H9 (cell line): ENCODE data around the gene MAPT. TPM values are rescaled to one million over a fixed set of nuclear protein-coding genes. Genes with fewer than 3 reads are reported as not detected.

Experiments
- DNase-seq: peaks from one replicate; pipeline ENCODE4 v3.0.0-alpha.2; 2017
- H2AFZ ChIP-seq: one replicate; pipeline ENCODE4 v1.6.1; 2013; ENCODE audit warnings: mild to moderate bottlenecking, low read length, control low read depth, moderate library complexity
- H2AK5ac ChIP-seq: 2 replicates; pipeline ENCODE4 v1.6.1; 2013; ENCODE audit warnings: low read length, control low read depth, mixed read lengths; ENCODE audit not compliant: insufficient read length
- H2BK120ac ChIP-seq: one replicate; pipeline ENCODE4 v1.6.1; 2013; ENCODE audit warnings: low read depth, mild to moderate bottlenecking, low read length, control low read depth, inconsistent platforms; ENCODE audit not compliant: poor library complexity, severe bottlenecking
- H2BK12ac ChIP-seq: 2 replicates; pipeline ENCODE4 v1.6.1; 2013; ENCODE audit warnings: low read length, control low read depth, mixed read lengths, low read depth; ENCODE audit not compliant: insufficient read length
- H2BK15ac ChIP-seq: 2 replicates; pipeline ENCODE4 v1.6.1; 2013; ENCODE audit warnings: low read depth, low read length, control low read depth
- H2BK20ac ChIP-seq: one replicate; pipeline ENCODE4 v1.6.1; 2013; ENCODE audit warnings: low read depth, mild to moderate bottlenecking, low read length, control low read depth, inconsistent platforms; ENCODE audit not compliant: poor library complexity, severe bottlenecking
- H2BK5ac ChIP-seq: 2 replicates; pipeline ENCODE4 v1.6.1; 2013; ENCODE audit warnings: low read length, control low read depth, mixed read lengths; ENCODE audit not compliant: insufficient read length
- H3K14ac ChIP-seq: 2 replicates; pipeline ENCODE4 v1.6.1; 2013; ENCODE audit warnings: low read length, control low read depth; ENCODE audit not compliant: insufficient read depth
- H3K18ac ChIP-seq: 2 replicates; pipeline ENCODE4 v1.6.1; 2013; ENCODE audit warnings: low read depth, mild to moderate bottlenecking, mixed read lengths, low read length, control low read depth; ENCODE audit not compliant: insufficient read length
- H3K23ac ChIP-seq: 2 replicates; pipeline ENCODE4 v1.6.1; 2013; ENCODE audit warnings: low read length, control low read depth, mixed read lengths, low read depth; ENCODE audit not compliant: insufficient read length
- H3K23me2 ChIP-seq: 2 replicates; pipeline ENCODE4 v1.6.1; 2013; ENCODE audit warnings: low read depth, mild to moderate bottlenecking, mixed read lengths, low read length, control low read depth; ENCODE audit not compliant: insufficient read length, poor library complexity, severe bottlenecking
- H3K27ac ChIP-seq: 2 replicates; pipeline ENCODE4 v1.5.1; 2013; ENCODE audit warnings: low read length, control low read depth, mixed read lengths, low read depth; ENCODE audit not compliant: insufficient read length
- H3K27me3 ChIP-seq: 2 replicates; pipeline ENCODE4 v1.6.1; 2013; ENCODE audit warnings: low read length, control low read depth, inconsistent platforms; ENCODE audit not compliant: insufficient read depth
- H3K4ac ChIP-seq: 2 replicates; pipeline ENCODE4 v1.6.1; 2013; ENCODE audit warnings: low read depth, mild to moderate bottlenecking, control low read depth, inconsistent platforms, low read length, moderate library complexity
- H3K4me1 ChIP-seq: 2 replicates; pipeline ENCODE4 v1.6.1; 2013; ENCODE audit warnings: low read length, control low read depth, inconsistent platforms; ENCODE audit not compliant: insufficient read depth
- H3K4me2 ChIP-seq: 2 replicates; pipeline ENCODE4 v1.6.1; 2013; ENCODE audit warnings: low read length, control low read depth, mixed read lengths; ENCODE audit not compliant: insufficient read length, insufficient read depth
- H3K56ac ChIP-seq: 2 replicates; pipeline ENCODE4 v1.6.1; 2013; ENCODE audit warnings: low read depth, mild to moderate bottlenecking, mixed read lengths, low read length, control low read depth; ENCODE audit not compliant: insufficient read length
- H3K79me1 ChIP-seq: 2 replicates; pipeline ENCODE4 v1.6.1; 2013; ENCODE audit warnings: low read depth, mild to moderate bottlenecking, moderate library complexity, low read length, control low read depth, inconsistent platforms; ENCODE audit not compliant: insufficient read depth, poor library complexity, severe bottlenecking
- H3K79me2 ChIP-seq: 2 replicates; pipeline ENCODE4 v1.6.1; 2013; ENCODE audit warnings: low read length, control low read depth, inconsistent platforms; ENCODE audit not compliant: insufficient read depth
- H3K9ac ChIP-seq: 2 replicates; pipeline ENCODE4 v1.6.1; 2013; ENCODE audit warnings: low read length, control low read depth, mixed read lengths; ENCODE audit not compliant: insufficient read length; ENCODE audit errors: extremely low read depth
- H3K9me3 ChIP-seq: one replicate; pipeline ENCODE4 v1.6.1; 2013; ENCODE audit warnings: low read depth, low read length, inconsistent platforms; ENCODE audit not compliant: control insufficient read depth
- H3T11ph ChIP-seq: one replicate; pipeline ENCODE4 v1.6.1; 2013; ENCODE audit warnings: mild to moderate bottlenecking, low read length, control low read depth, inconsistent platforms
- H4K20me1 ChIP-seq: one replicate; pipeline ENCODE4 v1.6.1; 2013; ENCODE audit not compliant: control insufficient read depth, insufficient read length, insufficient read depth
- H4K5ac ChIP-seq: 2 replicates; pipeline ENCODE4 v1.6.1; 2013; ENCODE audit warnings: low read depth, mild to moderate bottlenecking, mixed read lengths, low read length, control low read depth; ENCODE audit not compliant: insufficient read length
- H4K8ac ChIP-seq: replicated peaks from 2 replicates; pipeline ENCODE4 v1.6.1; 2013; ENCODE audit warnings: low read length, control low read depth, mixed read lengths, low read depth; ENCODE audit not compliant: insufficient read length
- H4K91ac ChIP-seq: 2 replicates; pipeline ENCODE4 v1.6.1; 2013; ENCODE audit warnings: low read depth, mild to moderate bottlenecking, moderate library complexity, mixed read lengths, low read length, control low read depth; ENCODE audit not compliant: insufficient read length
- H3K27ac Mint-ChIP-seq, 3 experiments: 2 replicates in 2 of 3; 3 replicates in 1 of 3; pipeline ENCODE4 v1.8.0; 2020 to 2021; ENCODE audit warnings: mixed read lengths in 3 of 3, mild to moderate bottlenecking in 1 of 3, moderate library complexity in 1 of 3
- H3K27me3 Mint-ChIP-seq: 2 replicates; pipeline ENCODE4 v1.8.0; 2021; ENCODE audit warnings: low read depth, mild to moderate bottlenecking, moderate library complexity, mixed read lengths
- H3K36me3 Mint-ChIP-seq, 3 experiments: 2 replicates in 2 of 3; 3 replicates in 1 of 3; pipeline ENCODE4 v1.8.0; 2020 to 2021; ENCODE audit warnings: low read depth in 3 of 3, mixed read lengths in 3 of 3; ENCODE audit not compliant: insufficient read depth in 1 of 3
- H3K4me1 Mint-ChIP-seq, 2 experiments: 2 replicates each; pipeline ENCODE4 v1.8.0; 2020; ENCODE audit warnings: mixed read lengths in 2 of 2
- H3K4me3 Mint-ChIP-seq, 2 experiments: 2 replicates in 1 of 2; 3 replicates in 1 of 2; pipeline ENCODE4 v1.8.0; 2020 to 2021; ENCODE audit warnings: mild to moderate bottlenecking in 2 of 2, mixed read lengths in 2 of 2, moderate library complexity in 1 of 2
- H3K9me3 Mint-ChIP-seq, 2 experiments: 2 replicates in 1 of 2; 3 replicates in 1 of 2; pipeline ENCODE4 v1.8.0; 2020; ENCODE audit warnings: mild to moderate bottlenecking in 2 of 2, mixed read lengths in 2 of 2, moderate library complexity in 1 of 2
- WGBS: extraction: QIAGEN DNeasy Blood & Tissue Kit; methylation state at CpG from one replicate; pipeline ENCODE4 v1.1.7; 2013; ENCODE audit warnings: missing lambda C conversion rate, low lambda C conversion rate, mixed read lengths; ENCODE audit not compliant: insufficient read length; ENCODE audit errors: extremely low coverage; 5-methylcytosine and 5-hydroxymethylcytosine counted together
- total RNA-seq: library from RNA; stranded (reverse); gene quantifications from 2 replicates; pipeline ENCODE4 v1.2.1, GENCODE V29; 2021
- TF ChIP-seq, protein P1 (sequence below): fragments of 200-600 bp; sonication (generic); conservative IDR thresholded peaks from 3 replicates; pipeline ENCODE4 v1.8.0; 2021; ENCODE audit warnings: antibody characterized with exemption, mild to moderate bottlenecking

The MAPT gene
- total RNA-seq, 1 experiment from 2014 or later, result 1.6 TPM

DNA sequence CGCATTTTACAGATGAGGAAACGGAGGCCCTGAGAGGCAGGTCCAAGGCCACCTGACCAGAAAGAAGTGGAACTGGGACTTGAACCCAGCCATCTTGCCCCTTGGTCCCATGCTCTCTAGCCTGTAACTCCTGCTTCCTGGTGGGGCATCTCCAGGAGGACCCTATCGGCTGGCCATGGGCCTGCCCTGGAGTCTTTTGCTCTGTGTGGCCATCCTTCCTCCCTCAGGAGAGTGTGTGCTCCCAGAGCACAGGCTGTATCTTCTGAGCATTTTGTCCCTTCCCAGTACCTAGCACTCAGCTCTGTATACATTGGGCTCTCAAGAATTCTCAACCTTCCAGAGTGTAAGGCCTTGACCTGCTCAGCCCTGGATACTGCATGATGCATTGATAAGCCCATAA is 76.3 kb downstream of the MAPT start:
- Histone ChIP-seq H3K56ac (no peak overlapping the region), H2BK15ac (no peak overlapping the region), H3K9ac (no peak overlapping the region), H3K4me1 (no peaks in the 10 kb centered on the region), H4K8ac (no peak overlapping the region), H3K4me2 (no peak overlapping the region), H3K4ac (no peak overlapping the region), H3K23ac (no peak overlapping the region), H3K79me2 (no peaks in the 10 kb centered on the region), H2AK5ac (no peak overlapping the region), H2BK120ac (no peak overlapping the region), H3K23me2 (no peaks in the 10 kb centered on the region), H3K79me1 (no peaks in the 10 kb centered on the region), H3K27ac (no peak overlapping the region), H3K27me3 (no peaks in the 10 kb centered on the region), H4K20me1 (no peaks in the 10 kb centered on the region), H4K91ac (no peak overlapping the region), H2AFZ (no peak overlapping the region), H2BK20ac (no peak overlapping the region), H3K9me3 (no peaks in the 10 kb centered on the region), H2BK12ac (no peak overlapping the region), H3T11ph (no peak overlapping the region), H2BK5ac (no peak overlapping the region), H3K18ac (no peak overlapping the region), H3K14ac (no peak overlapping the region), H4K5ac (no peak overlapping the region)
- no peak for DNase-seq
- Mint-ChIP-seq H3K4me3 (no peak overlapping the region), H3K36me3 (no peaks in the 10 kb centered on the region), H3K4me1 (no peaks in the 10 kb centered on the region), H3K27me3 (peaks cover 35% of the 10 kb centered on the region), H3K9me3 (no peaks in the 10 kb centered on the region; a peak in 1 of 5 replicates), H3K27ac (no peak overlapping the region)
- TF ChIP-seq, protein P1, sequence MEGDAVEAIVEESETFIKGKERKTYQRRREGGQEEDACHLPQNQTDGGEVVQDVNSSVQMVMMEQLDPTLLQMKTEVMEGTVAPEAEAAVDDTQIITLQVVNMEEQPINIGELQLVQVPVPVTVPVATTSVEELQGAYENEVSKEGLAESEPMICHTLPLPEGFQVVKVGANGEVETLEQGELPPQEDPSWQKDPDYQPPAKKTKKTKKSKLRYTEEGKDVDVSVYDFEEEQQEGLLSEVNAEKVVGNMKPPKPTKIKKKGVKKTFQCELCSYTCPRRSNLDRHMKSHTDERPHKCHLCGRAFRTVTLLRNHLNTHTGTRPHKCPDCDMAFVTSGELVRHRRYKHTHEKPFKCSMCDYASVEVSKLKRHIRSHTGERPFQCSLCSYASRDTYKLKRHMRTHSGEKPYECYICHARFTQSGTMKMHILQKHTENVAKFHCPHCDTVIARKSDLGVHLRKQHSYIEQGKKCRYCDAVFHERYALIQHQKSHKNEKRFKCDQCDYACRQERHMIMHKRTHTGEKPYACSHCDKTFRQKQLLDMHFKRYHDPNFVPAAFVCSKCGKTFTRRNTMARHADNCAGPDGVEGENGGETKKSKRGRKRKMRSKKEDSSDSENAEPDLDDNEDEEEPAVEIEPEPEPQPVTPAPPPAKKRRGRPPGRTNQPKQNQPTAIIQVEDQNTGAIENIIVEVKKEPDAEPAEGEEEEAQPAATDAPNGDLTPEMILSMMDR, result no peak
- no CpG with 5 or more reads among the region's 3 CpGs for WGBS
